Chondrocyte (in vitro differentiated cells): ENCODE measurements around the gene AK4. TPM values are rescaled to one million over a fixed set of nuclear protein-coding genes. Genes with fewer than 3 reads are reported as not detected.
"Not testable (repeated sequence)": the region's sequence is repeated elsewhere in the genome, so short reads cannot be mapped to it uniquely, and the experiment has no call there.

Experiments used
- DNase-seq: peaks from one replicate; pipeline ENCODE4 v3.0.0; 2021; ENCODE audit warnings: mixed read lengths, low spot score
- H3K27ac Mint-ChIP-seq: one replicate; pipeline ENCODE4 v1.8.0; 2021; ENCODE audit warnings: mild to moderate bottlenecking, moderate library complexity, mixed read lengths; ENCODE audit not compliant: unreplicated experiment
- H3K27me3 Mint-ChIP-seq: 2 replicates; pipeline ENCODE4 v1.8.0; 2021; ENCODE audit warnings: low read depth, mixed read lengths
- H3K36me3 Mint-ChIP-seq: 2 replicates; pipeline ENCODE4 v1.8.0; 2021; ENCODE audit warnings: low read depth, mixed read lengths
- H3K4me1 Mint-ChIP-seq: 2 replicates; pipeline ENCODE4 v1.8.0; 2021; ENCODE audit warnings: low read depth, mild to moderate bottlenecking, mixed read lengths
- H3K4me3 Mint-ChIP-seq: one replicate; pipeline ENCODE4 v1.8.0; 2021; ENCODE audit warnings: mild to moderate bottlenecking, moderate library complexity, mixed read lengths; ENCODE audit not compliant: unreplicated experiment
- H3K9me3 Mint-ChIP-seq: 2 replicates; pipeline ENCODE4 v1.8.0; 2021; ENCODE audit warnings: low read depth, mixed read lengths
- CTCF ChIP-seq: fragments of 200-600 bp; sonication (generic); IDR thresholded peaks from 2 replicates; pipeline ENCODE4 v1.5.0; 2021; ENCODE audit warnings: antibody characterized with exemption, mild to moderate bottlenecking, moderate library complexity
- total RNA-seq: library from RNA; stranded (reverse); gene quantifications from 3 replicates; pipeline ENCODE4 v1.2.1, GENCODE V29; 2021

The AK4 gene
- total RNA-seq, 1 donor from 2014 or later: 87.9 TPM

GRCh38 chr1:65233782-65234181 is 85.8 kb downstream of the AK4 start:
- no peak overlapping the region for H3K4me3 Mint-ChIP-seq
- H3K36me3 Mint-ChIP-seq: peaks cover 17% of the 10 kb centered on the region
- no peak overlapping the region for H3K27ac Mint-ChIP-seq
- no peak for TF ChIP-seq CTCF
- no peaks in the 10 kb centered on the region for H3K27me3 Mint-ChIP-seq
- H3K9me3 Mint-ChIP-seq: peaks cover 11% of the 10 kb centered on the region
- DNase-seq: no peak
- peaks cover 11% of the 10 kb centered on the region for H3K4me1 Mint-ChIP-seq

GRCh38 chr1:65235867-65236805 is 88.1 kb downstream of the AK4 start:
- Mint-ChIP-seq H3K27me3 (no peaks in the 10 kb centered on the region), H3K36me3 (peaks cover 8% of the 10 kb centered on the region), H3K9me3 (peaks cover 11% of the 10 kb centered on the region), H3K27ac (no peak overlapping the region), H3K4me1 (peaks cover 6% of the 10 kb centered on the region), H3K4me3 (no peak overlapping the region)
- TF ChIP-seq CTCF: peak; percentile 78
- DNase-seq: no peak

- not testable (repeated sequence) for H3K36me3 Mint-ChIP-seq, H3K4me1 Mint-ChIP-seq, H3K4me3 Mint-ChIP-seq, H3K27me3 Mint-ChIP-seq, DNase-seq, H3K27ac Mint-ChIP-seq
- H3K9me3 Mint-ChIP-seq: peaks cover 11% of the 10 kb centered on the region
Observed at GRCh38 chr1:65237088-65237487, 89.1 kb downstream of the AK4 start.

GRCh38 chr1:65237503-65237902 is 89.5 kb downstream of the AK4 start:
- TF ChIP-seq CTCF: no peak
- Mint-ChIP-seq H3K4me1 (no peaks in the 10 kb centered on the region), H3K9me3 (peaks cover 11% of the 10 kb centered on the region), H3K27me3 (no peaks in the 10 kb centered on the region), H3K27ac (no peak overlapping the region), H3K4me3 (no peak overlapping the region), H3K36me3 (peaks cover 8% of the 10 kb centered on the region)
- no peak for DNase-seq

- no peak for DNase-seq
- peaks cover 11% of the 10 kb centered on the region for H3K9me3 Mint-ChIP-seq
- no peak overlapping the region for H3K4me3 Mint-ChIP-seq
- H3K27me3 Mint-ChIP-seq: no peaks in the 10 kb centered on the region
- no peaks in the 10 kb centered on the region for H3K4me1 Mint-ChIP-seq
- H3K36me3 Mint-ChIP-seq: peaks cover 8% of the 10 kb centered on the region
- no peak overlapping the region for H3K27ac Mint-ChIP-seq
- no peak for TF ChIP-seq CTCF
Observed at GRCh38 chr1:65238010-65238409, 90.0 kb downstream of the AK4 start.
